Heart right ventricle (tissue), 16 donors: ENCODE data around the gene FYB1. TPM values are rescaled to one million over a fixed set of nuclear protein-coding genes. Genes with fewer than 3 reads are reported as not detected.

Source experiments
- ATAC-seq, 8 donors: fragments of 200-7000 bp; cut with Tn5 transposase; one replicate each; pipeline ENCODE4 v1.9.1; 2020; ENCODE audit warnings: mild to moderate bottlenecking in 8 of 8, moderate library complexity in 8 of 8, moderate number of reproducible peaks in 1 of 8
- DNase-seq, 2 donors: peaks; one replicate each; pipeline ENCODE4 v3.0.0-alpha.2; 2020
- H3K27ac ChIP-seq, 10 donors: fragments of 200-600 bp; sonication (generic) in 2 of 10; one replicate each; pipeline versions ENCODE4 v1.5.0 to v1.8.0; 2020 to 2022; ENCODE audit warnings: mild to moderate bottlenecking in 3 of 10
- H3K27me3 ChIP-seq, 7 donors: fragments of 200-600 bp; one replicate each; pipeline ENCODE4 v1.8.0; 2021 to 2022; ENCODE audit warnings: mild to moderate bottlenecking in 2 of 7
- H3K36me3 ChIP-seq, 9 donors: fragments of 200-600 bp; sonication (generic) in 1 of 9; one replicate each; pipeline versions ENCODE4 v1.5.0 to v1.8.0; 2020 to 2022; ENCODE audit warnings: mild to moderate bottlenecking in 2 of 9
- H3K4me1 ChIP-seq, 9 donors: fragments of 200-600 bp; sonication (generic) in 1 of 9; one replicate each; pipeline versions ENCODE4 v1.5.0 to v1.8.0; 2020 to 2022; ENCODE audit warnings: mild to moderate bottlenecking in 4 of 9
- H3K4me3 ChIP-seq, 10 donors: fragments of 200-600 bp; sonication (generic) in 2 of 10; one replicate each; pipeline versions ENCODE4 v1.5.0 to v1.8.0; 2020 to 2022; ENCODE audit warnings: mild to moderate bottlenecking in 7 of 10, moderate library complexity in 2 of 10
- H3K9me3 ChIP-seq, 11 donors: fragments of 200-600 bp in 10 of 11; sonication (generic) in 2 of 11; one replicate each; pipeline versions ENCODE4 v1.5.0 to v1.8.0; 2013 to 2022; ENCODE audit warnings: mild to moderate bottlenecking in 2 of 11, control low read depth in 1 of 11, moderate library complexity in 1 of 11
- WGBS, 2 donors: extraction: QIAGEN DNeasy Blood & Tissue Kit; methylation state at CpG; one replicate each; pipeline ENCODE4 v1.1.7; 2013; ENCODE audit warnings: inconsistent platforms in 1 of 2; 5-methylcytosine and 5-hydroxymethylcytosine counted together
- intact Hi-C, 10 donors: fragments of 100-400 bp; cut with DNase I; formaldehyde crosslinking; loops; one replicate each; pipeline versions ENCODE4 v1.11.1 to v1.14.2; 2022
- polyA plus RNA-seq, 2 donors: library from polyadenylated mRNA; stranded (reverse); fragments of 200-250 nt; gene quantifications; one replicate each; pipeline ENCODE4 v1.2.3, GENCODE V29; 2013
- total RNA-seq, 10 donors: library from RNA; stranded (reverse); fragmentation: NEBNext Ultra II Directional in 3 of 10; extraction: Animal tissue kit (Norgen Biotek cat#: 25700) in 3 of 10; gene quantifications; one replicate each; pipeline versions ENCODE4 v1.2.1 to v1.2.4, GENCODE V29; 2021 to 2023
- TF ChIP-seq, protein P1 (sequence below), 9 donors: fragments of 200-600 bp; sonication (generic) in 2 of 9; IDR thresholded peaks; one replicate each; pipeline versions ENCODE4 v1.5.0 to v1.8.0; 2021 to 2022; ENCODE audit warnings: antibody characterized with exemption in 9 of 9, mild to moderate bottlenecking in 5 of 9, moderate library complexity in 1 of 9
- donor health status: Arrhythmogenic right ventricular cardiomyopathy.
- donor health status: ischemic (EF 13 %, LVEDD 7.1; RV severe dilation, severe dysfunction).
- donor health status: healthy with polysubstance abuse.
- donor health status: DM: no; HTN: yes; CAD: no.
- donor health status: DM: no; HTN: no; CAD: no.
- donor health status: ischemic (EF 25% LVEDD 6.9; RV normal size, moderate dysfunction).
- donor health status: ischemic (EF 25% LVEDD 5.7; RV mildly dilated, moderate dysfunction).
- donor health status: healthy.
- donor health status: DM: yes; HTN: yes; CAD: no.
- donor health status: Ischemic cardiomyopathy.
- donor health status: ischemic (EF 35%, LVEDD 5.7; RV mildly dilated, moderate dysfunction).
- donor health status: nonischemic (EF 11% LVEDD 7.7; RV severe dilation, severe dysfunction).
- donor health status: DM: yes; HTN: yes; CAD: no.
- donor health status: PGD.
- donor health status: ischemic (EF 29% LVEDD 5.4; RV normal size, mild dysfunction).
- donor health status: nonischemic (EF 23%, LVEDD 6.1; RV moderate dilation, normal function).

FYB1 gene
- total and polyA plus RNA-seq, 12 donors, result 0.61 to 33.8 (median 2.3) TPM

DNA sequence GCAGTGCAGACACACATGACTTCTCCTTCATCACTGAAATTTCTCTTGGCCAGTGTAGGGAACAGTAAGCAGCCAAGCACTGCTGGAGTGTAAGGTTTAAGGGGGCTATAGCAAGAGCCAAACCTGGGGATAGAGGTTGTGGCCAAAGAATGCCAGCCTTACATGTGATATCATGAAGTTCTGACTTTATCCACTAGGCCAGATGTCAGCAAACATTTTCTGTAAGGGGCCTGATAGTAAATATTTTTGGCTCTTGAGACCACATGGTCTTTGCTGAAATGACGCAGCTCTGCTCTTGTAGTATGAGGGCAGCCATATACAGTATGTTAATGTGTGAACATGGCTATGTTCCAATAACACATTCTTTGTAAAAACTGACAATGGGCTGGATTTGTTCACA is 29.7 kb upstream of the FYB1 start:
- ATAC-seq (no peak), DNase-seq (no peak)
- H3K27me3 ChIP-seq, result peaks cover 0 to 3% (median 0%) of the 10 kb centered on the region in 7 donors
- WGBS, 2 donors, result 85 to 87% methylated on average over 1 of the region's 1 CpG
- peaks cover 0 to 8% (median 0%) of the 10 kb centered on the region in 11 donors for H3K9me3 ChIP-seq
- H3K4me1 ChIP-seq, result peaks cover 0 to 16% (median 0%) of the 10 kb centered on the region in 9 donors
- intact Hi-C loops, result no loop called here
- TF ChIP-seq, protein P1, sequence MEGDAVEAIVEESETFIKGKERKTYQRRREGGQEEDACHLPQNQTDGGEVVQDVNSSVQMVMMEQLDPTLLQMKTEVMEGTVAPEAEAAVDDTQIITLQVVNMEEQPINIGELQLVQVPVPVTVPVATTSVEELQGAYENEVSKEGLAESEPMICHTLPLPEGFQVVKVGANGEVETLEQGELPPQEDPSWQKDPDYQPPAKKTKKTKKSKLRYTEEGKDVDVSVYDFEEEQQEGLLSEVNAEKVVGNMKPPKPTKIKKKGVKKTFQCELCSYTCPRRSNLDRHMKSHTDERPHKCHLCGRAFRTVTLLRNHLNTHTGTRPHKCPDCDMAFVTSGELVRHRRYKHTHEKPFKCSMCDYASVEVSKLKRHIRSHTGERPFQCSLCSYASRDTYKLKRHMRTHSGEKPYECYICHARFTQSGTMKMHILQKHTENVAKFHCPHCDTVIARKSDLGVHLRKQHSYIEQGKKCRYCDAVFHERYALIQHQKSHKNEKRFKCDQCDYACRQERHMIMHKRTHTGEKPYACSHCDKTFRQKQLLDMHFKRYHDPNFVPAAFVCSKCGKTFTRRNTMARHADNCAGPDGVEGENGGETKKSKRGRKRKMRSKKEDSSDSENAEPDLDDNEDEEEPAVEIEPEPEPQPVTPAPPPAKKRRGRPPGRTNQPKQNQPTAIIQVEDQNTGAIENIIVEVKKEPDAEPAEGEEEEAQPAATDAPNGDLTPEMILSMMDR (IDR thresholded peaks at IDR 0.05), result no peak
- H3K27ac ChIP-seq, result no peak overlapping the region
- no peak overlapping the region for H3K4me3 ChIP-seq
- H3K36me3 ChIP-seq, result peaks cover 0 to 29% (median 0%) of the 10 kb centered on the region in 9 donors

DNA sequence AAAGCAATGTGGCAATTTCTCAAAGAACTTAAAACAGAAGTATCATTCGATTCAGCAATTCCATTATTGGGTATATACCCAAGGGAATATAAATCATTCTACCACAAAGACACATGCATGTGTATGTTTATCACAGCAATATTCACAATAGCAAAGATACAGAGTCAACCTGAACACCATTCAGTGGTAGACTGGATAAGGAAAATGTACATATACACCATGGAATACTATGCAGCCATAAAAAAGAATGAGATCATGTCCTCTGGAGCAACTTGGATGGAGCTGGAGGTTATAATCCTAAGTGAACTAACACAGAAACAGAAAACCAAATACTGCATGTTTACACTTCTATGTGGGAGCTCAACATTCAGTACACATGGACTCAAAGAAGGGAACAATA is 21.4 kb upstream of the FYB1 start:
- intact Hi-C loops, result no loop called here
- DNase-seq (no peak), ATAC-seq (no peak)
- WGBS, 2 donors, result 85 to 86% methylated on average over 1 of the region's 1 CpG
- H3K4me1 ChIP-seq, result peaks cover 0 to 5% (median 0%) of the 10 kb centered on the region in 9 donors
- H3K27me3 ChIP-seq, result no peaks in the 10 kb centered on the region
- H3K4me3 ChIP-seq, result no peak overlapping the region
- TF ChIP-seq, protein P1 (IDR thresholded peaks at IDR 0.05), result no peak
- H3K27ac ChIP-seq, result no peak overlapping the region
- H3K36me3 ChIP-seq, result peaks cover 0 to 2% (median 0%) of the 10 kb centered on the region in 9 donors
- peaks cover 0 to 33% (median 6%) of the 10 kb centered on the region in 11 donors for H3K9me3 ChIP-seq

GRCh38 chr5:39238366-39239105 is 19.2 kb upstream of the FYB1 start:
- WGBS, 2 donors, result 46 to 51% methylated on average over 3 of the region's 3 CpGs
- ATAC-seq (no peak), DNase-seq (no peak)
- Histone ChIP-seq H3K4me3 (no peak overlapping the region), H3K27ac (peak overlapping the region in 1 of 10 donors; percentile 44), H3K9me3 (peaks cover 0 to 33% (median 6%) of the 10 kb centered on the region in 11 donors), H3K4me1 (peaks cover 0 to 5% (median 0%) of the 10 kb centered on the region in 9 donors), H3K27me3 (no peaks in the 10 kb centered on the region), H3K36me3 (no peaks in the 10 kb centered on the region)
- TF ChIP-seq, protein P1 (IDR thresholded peaks at IDR 0.05), result no peak
- intact Hi-C loops, result no loop called here

DNA sequence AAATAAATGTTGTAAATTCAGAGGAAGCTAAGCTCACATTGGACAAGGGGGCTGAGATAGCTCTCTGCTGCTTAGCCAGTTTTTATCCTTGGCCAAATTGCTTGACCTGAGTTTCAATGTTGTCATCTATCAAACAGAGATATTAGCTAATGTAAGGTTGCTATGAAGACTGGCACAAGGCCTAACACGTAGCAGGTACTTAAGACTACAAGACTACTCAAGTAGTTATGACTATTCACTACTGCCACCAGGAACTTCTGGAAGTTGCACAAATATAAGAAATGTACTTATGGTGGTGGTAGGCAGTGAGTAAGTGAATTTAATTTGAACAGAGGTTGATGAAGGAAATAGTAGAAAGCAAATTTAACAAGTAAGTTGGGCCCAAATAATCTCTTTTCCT is 17.4 kb upstream of the FYB1 start:
- peaks cover 0 to 29% (median 6%) of the 10 kb centered on the region in 11 donors for H3K9me3 ChIP-seq
- no peak overlapping the region for H3K4me3 ChIP-seq
- TF ChIP-seq, protein P1 (IDR thresholded peaks at IDR 0.05), result no peak
- H3K27me3 ChIP-seq, result no peaks in the 10 kb centered on the region
- no peaks in the 10 kb centered on the region for H3K36me3 ChIP-seq
- WGBS, 2 donors, result 62 to 84% methylated on average over 1 of the region's 1 CpG
- no peak for ATAC-seq
- H3K27ac ChIP-seq, result no peak overlapping the region
- no peak for DNase-seq
- peaks cover 0 to 11% (median 0%) of the 10 kb centered on the region in 9 donors for H3K4me1 ChIP-seq
- intact Hi-C loops, result no loop called here
